GM19463 (cell line): ENCODE measurements around the gene NCK1.
"Not testable (repeated sequence)": the region's sequence is repeated elsewhere in the genome, so short reads cannot be mapped to it uniquely, and the experiment has no call there.

Source experiments
- ATAC-seq: cut with Tn5 transposase; IDR thresholded peaks from one replicate; pipeline ENCODE4 v1.9.1; 2021; ENCODE audit warnings: mild to moderate bottlenecking, moderate library complexity; ENCODE audit not compliant: unreplicated experiment

The NCK1 gene

GRCh38 chr3:136982033-136982432, 120.0 kb downstream of the NCK1 start:
- ATAC-seq = no peak

- ATAC-seq = no peak
Observed at GRCh38 chr3:136982520-136983138, 120.6 kb downstream of the NCK1 start.

GRCh38 chr3:136984837-136985236, 122.8 kb downstream of the NCK1 start:
- no peak for ATAC-seq

DNA sequence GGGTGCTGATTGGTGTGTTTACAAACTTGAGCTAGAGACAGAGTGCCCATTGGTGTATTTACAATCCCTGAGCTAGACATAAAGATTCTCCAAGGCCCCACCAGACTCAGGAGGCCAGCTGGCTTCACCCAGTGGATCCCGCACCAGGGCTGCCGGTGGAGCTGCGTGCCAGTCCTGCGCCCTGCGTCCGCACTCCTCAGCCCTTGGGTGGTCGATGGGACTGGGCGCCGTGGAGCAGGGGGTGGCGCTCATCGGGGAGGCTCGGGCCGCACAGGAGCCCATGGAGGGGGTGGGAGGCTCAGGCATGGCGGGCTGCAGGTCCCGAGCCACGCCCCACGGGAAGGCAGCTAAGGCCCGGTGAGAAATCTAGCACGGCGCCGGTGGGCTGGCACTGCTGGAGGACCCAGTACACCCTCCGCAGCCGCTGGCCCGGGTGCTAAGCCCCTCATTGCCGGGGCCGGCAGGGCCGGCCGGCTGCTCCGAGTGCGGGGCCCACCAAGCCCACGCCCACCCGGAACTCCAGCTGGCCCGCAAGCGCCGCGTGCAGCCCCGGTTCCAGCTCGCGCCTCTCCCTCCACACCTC, 125.5 kb downstream of the NCK1 start:
- not testable (repeated sequence) for ATAC-seq

- no peak for ATAC-seq
Observed at GRCh38 chr3:136988651-136989050, 126.6 kb downstream of the NCK1 start.

GRCh38 chr3:136989781-136990524, 127.9 kb downstream of the NCK1 start:
- no peak for ATAC-seq

DNA sequence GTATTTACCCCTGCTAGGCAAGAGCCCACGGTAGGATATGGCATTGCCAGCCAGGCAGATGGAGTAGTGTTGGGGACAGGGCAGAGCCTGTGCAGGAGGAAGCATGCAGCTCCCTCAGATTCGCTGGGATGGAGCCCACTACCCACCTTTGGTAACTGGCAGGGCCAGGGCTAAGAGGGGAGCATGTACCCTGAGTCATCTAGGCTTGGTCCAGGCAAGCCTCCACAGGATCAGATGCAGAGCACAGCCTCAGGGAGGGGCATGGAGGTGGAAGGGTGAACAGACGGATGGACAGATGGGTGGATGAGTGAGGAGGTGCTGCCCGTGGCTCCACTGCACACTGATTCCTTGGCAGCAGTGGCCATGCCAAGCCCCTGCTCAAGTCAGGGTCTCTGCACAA, 128.8 kb downstream of the NCK1 start:
- no peak for ATAC-seq

DNA sequence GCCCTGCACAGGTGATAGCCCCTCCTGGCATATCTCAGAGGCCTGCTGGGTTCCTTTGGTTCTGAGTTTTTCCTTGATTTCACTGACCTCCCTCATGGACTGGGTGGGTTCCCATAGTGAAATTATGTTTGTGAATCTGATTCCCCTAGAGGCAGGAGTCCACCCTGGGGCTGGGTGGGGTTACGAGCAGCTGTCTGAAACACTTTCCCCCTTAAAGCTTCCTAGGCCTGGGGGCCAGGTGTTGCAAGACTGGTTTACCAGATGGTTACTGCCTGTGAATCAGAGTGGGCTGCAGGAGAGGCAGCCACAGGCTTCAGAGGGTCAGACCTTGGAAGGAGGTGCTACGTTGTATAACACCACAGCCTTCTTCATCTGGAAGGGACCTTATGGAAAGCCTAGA, 130.1 kb downstream of the NCK1 start:
- ATAC-seq = no peak

DNA sequence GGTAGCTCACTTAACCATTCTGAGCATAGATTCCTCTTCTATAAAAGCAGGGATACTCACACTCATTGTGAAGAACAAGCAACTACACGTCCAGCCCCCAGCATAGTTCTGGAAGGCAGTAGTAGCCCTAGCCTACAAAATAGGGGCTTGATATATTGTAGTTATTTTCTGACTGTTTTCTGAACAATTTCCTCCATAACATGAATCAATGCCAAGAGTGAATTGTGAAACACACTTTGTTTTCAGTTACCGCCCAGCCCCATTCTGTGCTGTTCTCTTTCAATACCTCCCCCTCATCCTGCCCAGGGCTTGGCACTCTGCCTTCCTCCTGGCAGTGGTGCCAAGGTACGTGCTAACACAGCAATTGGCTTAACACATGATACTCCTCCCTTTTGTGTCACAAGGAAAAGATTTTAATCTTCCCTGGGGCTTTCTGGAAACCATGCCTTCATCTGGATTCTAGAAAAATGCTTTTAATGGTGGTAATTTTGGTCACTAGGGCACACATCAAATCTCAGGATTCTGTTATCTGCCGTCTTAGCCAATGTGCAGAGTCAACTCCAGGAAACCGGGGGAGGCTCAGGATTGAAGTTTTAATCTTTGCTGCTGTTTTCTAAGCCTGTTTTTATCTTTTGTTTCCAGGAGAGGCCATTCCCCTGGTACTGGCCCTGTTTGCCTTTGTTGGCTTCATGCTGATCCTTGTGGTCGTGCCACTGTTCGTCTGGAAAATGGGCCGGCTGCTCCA, 132.9 kb downstream of the NCK1 start:
- no peak for ATAC-seq

GRCh38 chr3:136995652-136996051, 133.6 kb downstream of the NCK1 start:
- no peak for ATAC-seq
